H9 (cell line): ENCODE data around the gene PREX1. TPM values are rescaled to one million over a fixed set of nuclear protein-coding genes. Genes with fewer than 3 reads are reported as not detected.

Source experiments
- DNase-seq: peaks from one replicate; pipeline ENCODE4 v3.0.0-alpha.2; 2017
- H2AFZ ChIP-seq: one replicate; pipeline ENCODE4 v1.6.1; 2013; ENCODE audit warnings: mild to moderate bottlenecking, low read length, control low read depth, moderate library complexity
- H2AK5ac ChIP-seq: 2 replicates; pipeline ENCODE4 v1.6.1; 2013; ENCODE audit warnings: low read length, control low read depth, mixed read lengths; ENCODE audit not compliant: insufficient read length
- H2BK120ac ChIP-seq: one replicate; pipeline ENCODE4 v1.6.1; 2013; ENCODE audit warnings: low read depth, mild to moderate bottlenecking, low read length, control low read depth, inconsistent platforms; ENCODE audit not compliant: poor library complexity, severe bottlenecking
- H2BK12ac ChIP-seq: 2 replicates; pipeline ENCODE4 v1.6.1; 2013; ENCODE audit warnings: low read length, control low read depth, mixed read lengths, low read depth; ENCODE audit not compliant: insufficient read length
- H2BK15ac ChIP-seq: 2 replicates; pipeline ENCODE4 v1.6.1; 2013; ENCODE audit warnings: low read depth, low read length, control low read depth
- H2BK20ac ChIP-seq: one replicate; pipeline ENCODE4 v1.6.1; 2013; ENCODE audit warnings: low read depth, mild to moderate bottlenecking, low read length, control low read depth, inconsistent platforms; ENCODE audit not compliant: poor library complexity, severe bottlenecking
- H2BK5ac ChIP-seq: 2 replicates; pipeline ENCODE4 v1.6.1; 2013; ENCODE audit warnings: low read length, control low read depth, mixed read lengths; ENCODE audit not compliant: insufficient read length
- H3K14ac ChIP-seq: 2 replicates; pipeline ENCODE4 v1.6.1; 2013; ENCODE audit warnings: low read length, control low read depth; ENCODE audit not compliant: insufficient read depth
- H3K18ac ChIP-seq: 2 replicates; pipeline ENCODE4 v1.6.1; 2013; ENCODE audit warnings: low read depth, mild to moderate bottlenecking, mixed read lengths, low read length, control low read depth; ENCODE audit not compliant: insufficient read length
- H3K23ac ChIP-seq: 2 replicates; pipeline ENCODE4 v1.6.1; 2013; ENCODE audit warnings: low read length, control low read depth, mixed read lengths, low read depth; ENCODE audit not compliant: insufficient read length
- H3K23me2 ChIP-seq: 2 replicates; pipeline ENCODE4 v1.6.1; 2013; ENCODE audit warnings: low read depth, mild to moderate bottlenecking, mixed read lengths, low read length, control low read depth; ENCODE audit not compliant: insufficient read length, poor library complexity, severe bottlenecking
- H3K27ac ChIP-seq: 2 replicates; pipeline ENCODE4 v1.5.1; 2013; ENCODE audit warnings: low read length, control low read depth, mixed read lengths, low read depth; ENCODE audit not compliant: insufficient read length
- H3K27me3 ChIP-seq: 2 replicates; pipeline ENCODE4 v1.6.1; 2013; ENCODE audit warnings: low read length, control low read depth, inconsistent platforms; ENCODE audit not compliant: insufficient read depth
- H3K4ac ChIP-seq: 2 replicates; pipeline ENCODE4 v1.6.1; 2013; ENCODE audit warnings: low read depth, mild to moderate bottlenecking, control low read depth, inconsistent platforms, low read length, moderate library complexity
- H3K4me1 ChIP-seq: 2 replicates; pipeline ENCODE4 v1.6.1; 2013; ENCODE audit warnings: low read length, control low read depth, inconsistent platforms; ENCODE audit not compliant: insufficient read depth
- H3K4me2 ChIP-seq: 2 replicates; pipeline ENCODE4 v1.6.1; 2013; ENCODE audit warnings: low read length, control low read depth, mixed read lengths; ENCODE audit not compliant: insufficient read length, insufficient read depth
- H3K56ac ChIP-seq: 2 replicates; pipeline ENCODE4 v1.6.1; 2013; ENCODE audit warnings: low read depth, mild to moderate bottlenecking, mixed read lengths, low read length, control low read depth; ENCODE audit not compliant: insufficient read length
- H3K79me1 ChIP-seq: 2 replicates; pipeline ENCODE4 v1.6.1; 2013; ENCODE audit warnings: low read depth, mild to moderate bottlenecking, moderate library complexity, low read length, control low read depth, inconsistent platforms; ENCODE audit not compliant: insufficient read depth, poor library complexity, severe bottlenecking
- H3K79me2 ChIP-seq: 2 replicates; pipeline ENCODE4 v1.6.1; 2013; ENCODE audit warnings: low read length, control low read depth, inconsistent platforms; ENCODE audit not compliant: insufficient read depth
- H3K9ac ChIP-seq: 2 replicates; pipeline ENCODE4 v1.6.1; 2013; ENCODE audit warnings: low read length, control low read depth, mixed read lengths; ENCODE audit not compliant: insufficient read length; ENCODE audit errors: extremely low read depth
- H3K9me3 ChIP-seq: one replicate; pipeline ENCODE4 v1.6.1; 2013; ENCODE audit warnings: low read depth, low read length, inconsistent platforms; ENCODE audit not compliant: control insufficient read depth
- H3T11ph ChIP-seq: one replicate; pipeline ENCODE4 v1.6.1; 2013; ENCODE audit warnings: mild to moderate bottlenecking, low read length, control low read depth, inconsistent platforms
- H4K20me1 ChIP-seq: one replicate; pipeline ENCODE4 v1.6.1; 2013; ENCODE audit not compliant: control insufficient read depth, insufficient read length, insufficient read depth
- H4K5ac ChIP-seq: 2 replicates; pipeline ENCODE4 v1.6.1; 2013; ENCODE audit warnings: low read depth, mild to moderate bottlenecking, mixed read lengths, low read length, control low read depth; ENCODE audit not compliant: insufficient read length
- H4K8ac ChIP-seq: replicated peaks from 2 replicates; pipeline ENCODE4 v1.6.1; 2013; ENCODE audit warnings: low read length, control low read depth, mixed read lengths, low read depth; ENCODE audit not compliant: insufficient read length
- H4K91ac ChIP-seq: 2 replicates; pipeline ENCODE4 v1.6.1; 2013; ENCODE audit warnings: low read depth, mild to moderate bottlenecking, moderate library complexity, mixed read lengths, low read length, control low read depth; ENCODE audit not compliant: insufficient read length
- H3K27ac Mint-ChIP-seq, 3 experiments: 2 replicates in 2 of 3; 3 replicates in 1 of 3; pipeline ENCODE4 v1.8.0; 2020 to 2021; ENCODE audit warnings: mixed read lengths in 3 of 3, mild to moderate bottlenecking in 1 of 3, moderate library complexity in 1 of 3
- H3K27me3 Mint-ChIP-seq: 2 replicates; pipeline ENCODE4 v1.8.0; 2021; ENCODE audit warnings: low read depth, mild to moderate bottlenecking, moderate library complexity, mixed read lengths
- H3K36me3 Mint-ChIP-seq, 3 experiments: 2 replicates in 2 of 3; 3 replicates in 1 of 3; pipeline ENCODE4 v1.8.0; 2020 to 2021; ENCODE audit warnings: low read depth in 3 of 3, mixed read lengths in 3 of 3; ENCODE audit not compliant: insufficient read depth in 1 of 3
- H3K4me1 Mint-ChIP-seq, 2 experiments: 2 replicates each; pipeline ENCODE4 v1.8.0; 2020; ENCODE audit warnings: mixed read lengths in 2 of 2
- H3K4me3 Mint-ChIP-seq, 2 experiments: 2 replicates in 1 of 2; 3 replicates in 1 of 2; pipeline ENCODE4 v1.8.0; 2020 to 2021; ENCODE audit warnings: mild to moderate bottlenecking in 2 of 2, mixed read lengths in 2 of 2, moderate library complexity in 1 of 2
- H3K9me3 Mint-ChIP-seq, 2 experiments: 2 replicates in 1 of 2; 3 replicates in 1 of 2; pipeline ENCODE4 v1.8.0; 2020; ENCODE audit warnings: mild to moderate bottlenecking in 2 of 2, mixed read lengths in 2 of 2, moderate library complexity in 1 of 2
- CTCF ChIP-seq: fragments of 200-600 bp; sonication (generic); conservative IDR thresholded peaks from 3 replicates; pipeline ENCODE4 v1.8.0; 2021; ENCODE audit warnings: antibody characterized with exemption, mild to moderate bottlenecking
- WGBS: extraction: QIAGEN DNeasy Blood & Tissue Kit; methylation state at CpG from one replicate; pipeline ENCODE4 v1.1.7; 2013; ENCODE audit warnings: missing lambda C conversion rate, low lambda C conversion rate, mixed read lengths; ENCODE audit not compliant: insufficient read length; ENCODE audit errors: extremely low coverage; 5-methylcytosine and 5-hydroxymethylcytosine counted together
- total RNA-seq: library from RNA; stranded (reverse); gene quantifications from 2 replicates; pipeline ENCODE4 v1.2.1, GENCODE V29; 2021

Gene PREX1
- total RNA-seq, 1 experiment from 2014 or later = 6.6 TPM

DNA sequence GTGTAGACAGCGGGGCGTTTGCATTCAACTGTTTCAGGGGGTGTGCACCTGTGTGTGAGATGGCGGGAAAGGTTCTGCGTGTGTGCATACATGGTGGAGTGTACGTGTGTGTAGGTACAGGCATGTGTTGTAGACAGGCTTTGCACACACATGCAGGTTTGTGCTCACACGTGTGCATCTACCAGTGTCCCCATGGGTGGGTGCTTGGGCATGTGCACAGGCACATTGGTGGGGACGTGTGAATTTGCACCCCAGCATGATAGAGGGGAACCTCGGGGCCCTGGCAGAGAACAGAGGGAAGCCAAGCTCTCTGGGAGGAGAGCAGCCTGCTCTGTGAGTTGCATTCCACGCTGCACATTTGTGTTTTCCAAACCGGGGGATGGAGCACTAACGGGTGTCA is 250.2 kb downstream of the PREX1 start:
- no peak for DNase-seq
- Histone ChIP-seq H3K79me2 (no peaks in the 10 kb centered on the region), H2AK5ac (no peak overlapping the region), H3T11ph (no peak overlapping the region), H4K8ac (no peak overlapping the region), H2BK15ac (no peak overlapping the region), H3K9ac (no peak overlapping the region), H3K4me2 (no peak overlapping the region), H2BK12ac (no peak overlapping the region), H3K14ac (no peak overlapping the region), H3K9me3 (no peaks in the 10 kb centered on the region), H3K4ac (no peak overlapping the region), H4K20me1 (no peaks in the 10 kb centered on the region), H3K56ac (no peak overlapping the region), H3K27ac (no peak overlapping the region), H3K23me2 (no peaks in the 10 kb centered on the region), H3K4me1 (no peaks in the 10 kb centered on the region), H4K91ac (no peak overlapping the region), H3K18ac (no peak overlapping the region), H2BK20ac (no peak overlapping the region), H3K23ac (no peak overlapping the region), H3K79me1 (no peaks in the 10 kb centered on the region), H3K27me3 (no peaks in the 10 kb centered on the region), H2AFZ (no peak overlapping the region), H2BK5ac (no peak overlapping the region), H2BK120ac (no peak overlapping the region), H4K5ac (no peak overlapping the region)
- Mint-ChIP-seq H3K4me1 (peaks cover 6% of the 10 kb centered on the region in 2 experiments), H3K36me3 (no peaks in the 10 kb centered on the region), H3K4me3 (no peak overlapping the region), H3K27ac (no peak overlapping the region), H3K9me3 (no peaks in the 10 kb centered on the region; a peak in 1 of 5 replicates), H3K27me3 (no peaks in the 10 kb centered on the region; the same call in 1 of the 2 replicates)
- TF ChIP-seq CTCF = no peak
- WGBS = no CpG with 5 or more reads among the region's 11 CpGs
